ENCODE data around the gene RETREG1. TPM values are rescaled to one million over a fixed set of nuclear protein-coding genes. Genes with fewer than 3 reads are reported as not detected.

Gene RETREG1
- total and polyA plus RNA-seq, 2 of the 13 experiments (the other 11 are each of a cell fraction or from before 2014, with no cell fraction given): 0.07 TPM; not detected in 1

DNA sequence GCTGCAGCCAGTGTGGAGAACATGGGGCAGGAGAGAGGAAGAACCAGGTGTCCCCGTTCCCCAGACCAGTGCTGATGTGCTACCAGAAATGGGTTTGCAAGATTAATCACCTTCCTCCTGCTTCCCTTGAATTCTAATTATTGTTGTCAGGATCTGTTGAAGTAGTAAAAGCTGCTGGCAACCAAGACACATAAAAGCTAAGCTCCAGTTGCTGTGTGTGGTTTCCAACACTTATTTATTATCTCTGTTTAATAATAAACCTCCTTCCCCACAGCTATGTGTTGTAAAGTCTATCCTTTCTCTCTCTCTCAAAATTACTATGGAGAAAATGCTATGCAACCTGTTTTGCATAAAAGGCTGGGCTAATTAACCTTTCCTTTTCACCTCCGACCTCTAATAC is 2.3 kb upstream of the RETREG1 start:
- Histone ChIP-seq H3K36me3 (replicated peaks in 1 of 2; ENCODE audit: control insufficient read depth in 1 of 2, insufficient read depth in 2 of 2, low read length in 2 of 2) (no peaks in the 10 kb centered on the region), H2AFZ (ENCODE audit: low read length) (no peak overlapping the region), H3K79me2 (ENCODE audit: insufficient read depth, low read length) (no peaks in the 10 kb centered on the region), H3K27ac (ENCODE audit: extremely low read length, insufficient read depth, low read length) (no peak overlapping the region), H3K4me1 (ENCODE audit: insufficient read depth, low read length) (peaks cover 9% of the 10 kb centered on the region), H3K4me3 (replicated peaks in 1 of 3; ENCODE audit: insufficient read depth in 1 of 3, low read depth in 2 of 3, low read length in 3 of 3) (no peak overlapping the region), H4K20me1 (ENCODE audit: insufficient read depth, low read length) (no peaks in the 10 kb centered on the region), H3K27me3 (ENCODE audit: control insufficient read depth in 1 of 2, insufficient read depth in 2 of 2, low read length in 2 of 2) (peaks cover 7 to 46% of the 10 kb centered on the region in 2 experiments), H3K4me2 (ENCODE audit: low read depth, low read length) (no peak overlapping the region), H3K9ac (ENCODE audit: insufficient read depth, low read depth, low read length) (no peak overlapping the region), H3K9me3 (ENCODE audit: low read length) (no peaks in the 10 kb centered on the region)
- ATAC-seq (no peak), DNase-seq (ENCODE audit: low spot score) (no peak), FAIRE-seq (no peak)
- 3% methylated on average over 1 of the region's 2 CpGs for WGBS (ENCODE audit: low lambda C conversion rate)
- CTCF ChIA-PET (ENCODE audit: low intra/inter-chr PET ratio, low total read pairs): no interaction called here
- POLR2A ChIA-PET: no interaction called here
- TF ChIP-seq, protein P1, sequence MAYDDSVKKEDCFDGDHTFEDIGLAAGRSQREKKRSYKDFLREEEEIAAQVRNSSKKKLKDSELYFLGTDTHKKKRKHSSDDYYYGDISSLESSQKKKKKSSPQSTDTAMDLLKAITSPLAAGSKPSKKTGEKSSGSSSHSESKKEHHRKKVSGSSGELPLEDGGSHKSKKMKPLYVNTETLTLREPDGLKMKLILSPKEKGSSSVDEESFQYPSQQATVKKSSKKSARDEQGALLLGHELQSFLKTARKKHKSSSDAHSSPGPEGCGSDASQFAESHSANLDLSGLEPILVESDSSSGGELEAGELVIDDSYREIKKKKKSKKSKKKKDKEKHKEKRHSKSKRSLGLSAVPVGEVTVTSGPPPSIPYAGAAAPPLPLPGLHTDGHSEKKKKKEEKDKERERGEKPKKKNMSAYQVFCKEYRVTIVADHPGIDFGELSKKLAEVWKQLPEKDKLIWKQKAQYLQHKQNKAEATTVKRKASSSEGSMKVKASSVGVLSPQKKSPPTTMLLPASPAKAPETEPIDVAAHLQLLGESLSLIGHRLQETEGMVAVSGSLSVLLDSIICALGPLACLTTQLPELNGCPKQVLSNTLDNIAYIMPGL (CRISPR knock-in tag; IDR thresholded peaks at IDR 0.05; ENCODE audit: borderline replicate concordance in 1 of 2, low read depth in 1 of 2): no peak
- TF ChIP-seq MBD4 (IDR thresholded peaks at IDR 0.05; ENCODE audit: borderline replicate concordance, low read length) (no peak), SRY (CRISPR knock-in tag; IDR thresholded peaks at IDR 0.05) (no peak)
- in situ Hi-C loops (cut with HindIII; ENCODE audit: extremely low pct_ligation_motif_present, low pct_unique_long_range_greater_than_20kb): no loop called here
- no TSS peak for BruUV-seq (replicated peaks)
- intact Hi-C loops (cut with micrococcal nuclease; ENCODE audit: unreplicated experiment): no loop called here

- H3K27ac ChIP-seq (ENCODE audit: extremely low read length, insufficient read depth, low read length): no peak overlapping the region
- ChIA-PET CTCF (ENCODE audit: low intra/inter-chr PET ratio, low total read pairs) (no interaction called here), POLR2A (no interaction called here)
- intact Hi-C loops (cut with micrococcal nuclease; ENCODE audit: unreplicated experiment) (no loop called here), in situ Hi-C loops (cut with HindIII; ENCODE audit: extremely low pct_ligation_motif_present, low pct_unique_long_range_greater_than_20kb) (no loop called here)
- H3K4me1 ChIP-seq (ENCODE audit: insufficient read depth, low read length): peaks cover 9% of the 10 kb centered on the region
- peaks cover 7 to 46% of the 10 kb centered on the region in 2 experiments for H3K27me3 ChIP-seq (ENCODE audit: control insufficient read depth in 1 of 2, insufficient read depth in 2 of 2, low read length in 2 of 2)
- no peak overlapping the region for H3K9ac ChIP-seq (ENCODE audit: insufficient read depth, low read depth, low read length)
- peak; percentile 23; the same call in 1 of the 2 replicates for TF ChIP-seq BHLHE40 (IDR thresholded peaks at IDR 0.05; ENCODE audit: low read length)
- no peak for TF ChIP-seq HINFP (CRISPR knock-in tag; IDR thresholded peaks at IDR 0.05; ENCODE audit: low read depth)
- FAIRE-seq (no peak), DNase-seq (ENCODE audit: low spot score) (no peak), ATAC-seq (peak; percentile 26; the same call in 1 of the 3 replicates)
- H3K79me2 ChIP-seq (ENCODE audit: insufficient read depth, low read length): no peaks in the 10 kb centered on the region
- 34% methylated on average over 10 of the region's 10 CpGs for WGBS (ENCODE audit: low lambda C conversion rate)
- no peaks in the 10 kb centered on the region for H4K20me1 ChIP-seq (ENCODE audit: insufficient read depth, low read length)
- H3K9me3 ChIP-seq (ENCODE audit: low read length): no peaks in the 10 kb centered on the region
- no peak overlapping the region for H3K4me2 ChIP-seq (ENCODE audit: low read depth, low read length)
- BruUV-seq (replicated peaks): no TSS peak
- no peaks in the 10 kb centered on the region for H3K36me3 ChIP-seq (replicated peaks in 1 of 2; ENCODE audit: control insufficient read depth in 1 of 2, insufficient read depth in 2 of 2, low read length in 2 of 2)
- H3K4me3 ChIP-seq (replicated peaks in 1 of 3; ENCODE audit: insufficient read depth in 1 of 3, low read depth in 2 of 3, low read length in 3 of 3): no peak overlapping the region
- H2AFZ ChIP-seq (ENCODE audit: low read length): no peak overlapping the region
Observed at GRCh38 chr5:16618138-16618897, 1.5 kb upstream of the RETREG1 start.

Data from HepG2 (cell line).